Lung (tissue), 12 donors: Measurements from ENCODE around the gene MAT2A. TPM values are rescaled to one million over a fixed set of nuclear protein-coding genes. Genes with fewer than 3 reads are reported as not detected.

Experiments used
- ATAC-seq: fragments of 200-7000 bp; cut with Tn5 transposase; one replicate; pipeline ENCODE4 v1.9.1; 2020; ENCODE audit warnings: moderate number of reproducible peaks; ENCODE audit not compliant: insufficient read depth, low FRiP score
- DNase-seq, 3 donors: peaks; one replicate each; pipeline ENCODE4 v3.0.0-alpha.2; 2013 to 2017
- H3K27ac ChIP-seq, 2 donors: one replicate each; pipeline ENCODE4 v1.5.1; 2013; ENCODE audit warnings: mild to moderate bottlenecking in 2 of 2, moderate library complexity in 2 of 2, control low read depth in 1 of 2, inconsistent platforms in 1 of 2, low read depth in 1 of 2, low read length in 1 of 2
- H3K27me3 ChIP-seq, 3 donors: one replicate each; pipeline ENCODE4 v1.5.1; 2013; ENCODE audit warnings: low read length in 2 of 3; ENCODE audit not compliant: control insufficient read depth in 3 of 3, insufficient read depth in 3 of 3
- H3K36me3 ChIP-seq, 4 donors: one replicate each; pipeline ENCODE4 v1.5.1; 2013; ENCODE audit warnings: low read length in 4 of 4, mild to moderate bottlenecking in 1 of 4, moderate library complexity in 1 of 4; ENCODE audit not compliant: control insufficient read depth in 4 of 4, insufficient read depth in 4 of 4
- H3K4me1 ChIP-seq, 5 donors: one replicate each; pipeline ENCODE4 v1.5.1; 2013; ENCODE audit warnings: low read length in 5 of 5, mild to moderate bottlenecking in 2 of 5, moderate library complexity in 1 of 5; ENCODE audit not compliant: control insufficient read depth in 5 of 5, insufficient read depth in 5 of 5
- H3K4me3 ChIP-seq: one replicate; pipeline ENCODE4 v1.5.1; 2013; ENCODE audit warnings: mild to moderate bottlenecking, control low read depth, moderate library complexity
- H3K9ac ChIP-seq, 2 donors: one replicate each; pipeline ENCODE4 v1.5.1; 2013; ENCODE audit warnings: low read length in 2 of 2, control low read depth in 1 of 2; ENCODE audit not compliant: insufficient read depth in 1 of 2
- H3K9me3 ChIP-seq, 4 donors: one replicate each; pipeline ENCODE4 v1.5.1; 2013; ENCODE audit warnings: low read length in 3 of 4, mild to moderate bottlenecking in 1 of 4, moderate library complexity in 1 of 4; ENCODE audit not compliant: control insufficient read depth in 4 of 4, insufficient read depth in 3 of 4
- WGBS, 2 donors: extraction: QIAGEN DNeasy Blood & Tissue Kit; methylation state at CpG; one replicate each; pipeline ENCODE4 v1.1.7; 2013; 5-methylcytosine and 5-hydroxymethylcytosine counted together
- polyA plus RNA-seq, 2 donors: library from polyadenylated mRNA; stranded (reverse); fragments of 200-250 nt; gene quantifications; one replicate each; pipeline ENCODE4 v1.2.1, GENCODE V29; 2013
- total RNA-seq, 2 donors: library from RNA; depleted of rRNA in 1 of 2; stranded (reverse); fragments of >200 nt in 1 of 2; gene quantifications; one replicate each; pipeline ENCODE4 v1.2.1, GENCODE V29; 2014 to 2021
- TF ChIP-seq, protein P1 (sequence below): IDR thresholded peaks from 2 replicates; pipeline ENCODE4 v1.5.1; 2012; ENCODE audit warnings: mild to moderate bottlenecking; ENCODE audit errors: control extremely low read depth, extremely low read depth
- donor health status: control.
- donor health status: control.
- donor health status: Bipolar disorder and iron deficiency.
- donor health status: healthy.
- donor health status: DM: yes; HTN: yes; CAD: no.

MAT2A gene
- total and polyA plus RNA-seq, 4 donors, result 79.4 to 228 (median 159) TPM

GRCh38 chr2:85582492-85582891, 43.5 kb downstream of the MAT2A start:
- ATAC-seq, result no peak
- no peaks in the 10 kb centered on the region for H3K27me3 ChIP-seq
- H3K27ac ChIP-seq, result peak overlapping the region in 1 of 2 donors; percentile 32
- peaks cover 0 to 7% (median 0%) of the 10 kb centered on the region in 4 donors for H3K36me3 ChIP-seq
- peaks cover 10 to 51% (median 35%) of the 10 kb centered on the region in 5 donors for H3K4me1 ChIP-seq
- TF ChIP-seq, protein P1, sequence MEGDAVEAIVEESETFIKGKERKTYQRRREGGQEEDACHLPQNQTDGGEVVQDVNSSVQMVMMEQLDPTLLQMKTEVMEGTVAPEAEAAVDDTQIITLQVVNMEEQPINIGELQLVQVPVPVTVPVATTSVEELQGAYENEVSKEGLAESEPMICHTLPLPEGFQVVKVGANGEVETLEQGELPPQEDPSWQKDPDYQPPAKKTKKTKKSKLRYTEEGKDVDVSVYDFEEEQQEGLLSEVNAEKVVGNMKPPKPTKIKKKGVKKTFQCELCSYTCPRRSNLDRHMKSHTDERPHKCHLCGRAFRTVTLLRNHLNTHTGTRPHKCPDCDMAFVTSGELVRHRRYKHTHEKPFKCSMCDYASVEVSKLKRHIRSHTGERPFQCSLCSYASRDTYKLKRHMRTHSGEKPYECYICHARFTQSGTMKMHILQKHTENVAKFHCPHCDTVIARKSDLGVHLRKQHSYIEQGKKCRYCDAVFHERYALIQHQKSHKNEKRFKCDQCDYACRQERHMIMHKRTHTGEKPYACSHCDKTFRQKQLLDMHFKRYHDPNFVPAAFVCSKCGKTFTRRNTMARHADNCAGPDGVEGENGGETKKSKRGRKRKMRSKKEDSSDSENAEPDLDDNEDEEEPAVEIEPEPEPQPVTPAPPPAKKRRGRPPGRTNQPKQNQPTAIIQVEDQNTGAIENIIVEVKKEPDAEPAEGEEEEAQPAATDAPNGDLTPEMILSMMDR, result no peak
- 25 to 55% methylated on average over 1 of the region's 1 CpG for WGBS, 2 donors
- no peak for DNase-seq
- H3K9ac ChIP-seq, result no peak overlapping the region
- H3K4me3 ChIP-seq, result no peak overlapping the region
- no peaks in the 10 kb centered on the region for H3K9me3 ChIP-seq

- Histone ChIP-seq H3K36me3 (peaks cover 0 to 7% (median 0%) of the 10 kb centered on the region in 4 donors), H3K4me3 (no peak overlapping the region), H3K9ac (peak overlapping the region; percentile 26 to 48), H3K27me3 (no peaks in the 10 kb centered on the region), H3K27ac (peak overlapping the region; percentile 83 to 95), H3K9me3 (no peaks in the 10 kb centered on the region), H3K4me1 (peaks cover 10 to 46% (median 37%) of the 10 kb centered on the region in 5 donors)
- no peak for DNase-seq
- TF ChIP-seq, protein P1, result no peak
- WGBS, 2 donors, result 27 to 33% methylated on average over 14 to 16 of the region's 16 CpGs
- no peak for ATAC-seq
Measured at GRCh38 chr2:85583667-85584353, 44.8 kb downstream of the MAT2A start.

- TF ChIP-seq, protein P1, result no peak
- peak within 1 kb of the TSS; percentile 48 to 75 for H3K9ac ChIP-seq
- DNase-seq, result peak; percentile 46 to 68 (median 56)
- peaks cover 10 to 46% (median 36%) of the 10 kb centered on the region in 5 donors for H3K4me1 ChIP-seq
- no peaks in the 10 kb centered on the region for H3K9me3 ChIP-seq
- peak; percentile 49 for ATAC-seq
- peaks cover 0 to 7% (median 0%) of the 10 kb centered on the region in 4 donors for H3K36me3 ChIP-seq
- 13 to 26% methylated on average over 32 to 52 of the region's 52 CpGs for WGBS, 2 donors
- H3K4me3 ChIP-seq, result peak within 1 kb of the TSS; percentile 56
- H3K27me3 ChIP-seq, result no peaks in the 10 kb centered on the region
- peak within 1 kb of the TSS; percentile 83 to 95 for H3K27ac ChIP-seq
Measured at GRCh38 chr2:85584354-85584856, 45.4 kb downstream of the MAT2A start, which contains the start of gene VAMP5. Gene VAMP5, plus strand, starts transcription at chr2:85584431. Its CDS starts 60 bp downstream, at chr2:85584491.
